Measurements from ENCODE around the gene GDE1.
A peak's percentile ranks its signal among the peaks of the same experiment; 100 is the strongest.

The GDE1 gene

GRCh38 chr16:19513377-19514053 is 8.4 kb downstream of the GDE1 start:
- DNase-seq (ENCODE audit: low read depth) = peak; percentile 85
- H3K4me3 ChIP-seq (ENCODE audit: low read depth, low read length) = peak overlapping the region; percentile 30
- TF ChIP-seq, protein P1, sequence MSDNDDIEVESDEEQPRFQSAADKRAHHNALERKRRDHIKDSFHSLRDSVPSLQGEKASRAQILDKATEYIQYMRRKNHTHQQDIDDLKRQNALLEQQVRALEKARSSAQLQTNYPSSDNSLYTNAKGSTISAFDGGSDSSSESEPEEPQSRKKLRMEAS (IDR thresholded peaks at IDR 0.05; ENCODE audit: low read depth, low read length) = peak; percentile 48; the same call in 1 of the 2 replicates
- TF ChIP-seq, protein P2, sequence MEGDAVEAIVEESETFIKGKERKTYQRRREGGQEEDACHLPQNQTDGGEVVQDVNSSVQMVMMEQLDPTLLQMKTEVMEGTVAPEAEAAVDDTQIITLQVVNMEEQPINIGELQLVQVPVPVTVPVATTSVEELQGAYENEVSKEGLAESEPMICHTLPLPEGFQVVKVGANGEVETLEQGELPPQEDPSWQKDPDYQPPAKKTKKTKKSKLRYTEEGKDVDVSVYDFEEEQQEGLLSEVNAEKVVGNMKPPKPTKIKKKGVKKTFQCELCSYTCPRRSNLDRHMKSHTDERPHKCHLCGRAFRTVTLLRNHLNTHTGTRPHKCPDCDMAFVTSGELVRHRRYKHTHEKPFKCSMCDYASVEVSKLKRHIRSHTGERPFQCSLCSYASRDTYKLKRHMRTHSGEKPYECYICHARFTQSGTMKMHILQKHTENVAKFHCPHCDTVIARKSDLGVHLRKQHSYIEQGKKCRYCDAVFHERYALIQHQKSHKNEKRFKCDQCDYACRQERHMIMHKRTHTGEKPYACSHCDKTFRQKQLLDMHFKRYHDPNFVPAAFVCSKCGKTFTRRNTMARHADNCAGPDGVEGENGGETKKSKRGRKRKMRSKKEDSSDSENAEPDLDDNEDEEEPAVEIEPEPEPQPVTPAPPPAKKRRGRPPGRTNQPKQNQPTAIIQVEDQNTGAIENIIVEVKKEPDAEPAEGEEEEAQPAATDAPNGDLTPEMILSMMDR (IDR thresholded peaks at IDR 0.05; ENCODE audit: low read depth, low read length) = no peak
- TF ChIP-seq MYC (IDR thresholded peaks at IDR 0.05; ENCODE audit: low read depth, low read length) (peak; percentile 44; the same call in 1 of the 2 replicates), POLR2A (IDR thresholded peaks at IDR 0.05; ENCODE audit: extremely low read depth, insufficient read length) (no peak)

GRCh38 chr16:19512297-19512696 is 9.6 kb downstream of the GDE1 start:
- H3K4me3 ChIP-seq (ENCODE audit: low read depth, low read length) = no peak overlapping the region
- no peak for DNase-seq (ENCODE audit: low read depth)
- TF ChIP-seq, protein P2 (IDR thresholded peaks at IDR 0.05; ENCODE audit: low read depth, low read length) = no peak
- TF ChIP-seq MYC (IDR thresholded peaks at IDR 0.05; ENCODE audit: low read depth, low read length) (no peak), POLR2A (IDR thresholded peaks at IDR 0.05; ENCODE audit: extremely low read depth, insufficient read length) (no peak)
- TF ChIP-seq, protein P1 (IDR thresholded peaks at IDR 0.05; ENCODE audit: low read depth, low read length) = no peak

GRCh38 chr16:19507867-19508266 is 14.0 kb downstream of the GDE1 start:
- TF ChIP-seq POLR2A (IDR thresholded peaks at IDR 0.05; ENCODE audit: extremely low read depth, insufficient read length) (no peak), MYC (IDR thresholded peaks at IDR 0.05; ENCODE audit: low read depth, low read length) (no peak)
- TF ChIP-seq, protein P1 (IDR thresholded peaks at IDR 0.05; ENCODE audit: low read depth, low read length) = no peak
- TF ChIP-seq, protein P2 (IDR thresholded peaks at IDR 0.05; ENCODE audit: low read depth, low read length) = no peak
- no peak for DNase-seq (ENCODE audit: low read depth)
- H3K4me3 ChIP-seq (ENCODE audit: low read depth, low read length) = no peak overlapping the region

DNA sequence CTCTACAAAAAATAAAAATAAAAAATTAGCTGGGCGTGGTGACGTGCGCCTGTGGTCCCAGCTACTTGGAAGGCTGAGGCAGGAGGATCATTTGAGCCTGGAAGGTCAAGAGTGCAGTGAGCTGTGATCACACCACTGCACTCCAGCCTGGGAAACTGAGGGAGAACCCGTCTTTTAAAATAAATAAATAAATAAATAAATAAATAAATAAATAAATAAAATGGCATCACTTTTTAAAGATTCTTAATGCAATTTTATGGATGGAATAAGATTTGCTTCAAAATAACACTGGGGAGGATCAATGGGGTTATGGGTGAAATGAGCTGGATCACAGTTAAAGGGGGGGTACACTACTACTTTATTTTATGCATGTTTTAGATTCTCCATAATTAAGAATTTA is 14.9 kb downstream of the GDE1 start:
- TF ChIP-seq POLR2A (IDR thresholded peaks at IDR 0.05; ENCODE audit: extremely low read depth, insufficient read length) = no peak
- TF ChIP-seq MYC (IDR thresholded peaks at IDR 0.05; ENCODE audit: low read depth, low read length) = no peak
- TF ChIP-seq, protein P1 (IDR thresholded peaks at IDR 0.05; ENCODE audit: low read depth, low read length) = no peak
- TF ChIP-seq, protein P2 (IDR thresholded peaks at IDR 0.05; ENCODE audit: low read depth, low read length) = no peak
- H3K4me3 ChIP-seq (ENCODE audit: low read depth, low read length) = no peak overlapping the region
- DNase-seq (ENCODE audit: low read depth) = no peak

DNA sequence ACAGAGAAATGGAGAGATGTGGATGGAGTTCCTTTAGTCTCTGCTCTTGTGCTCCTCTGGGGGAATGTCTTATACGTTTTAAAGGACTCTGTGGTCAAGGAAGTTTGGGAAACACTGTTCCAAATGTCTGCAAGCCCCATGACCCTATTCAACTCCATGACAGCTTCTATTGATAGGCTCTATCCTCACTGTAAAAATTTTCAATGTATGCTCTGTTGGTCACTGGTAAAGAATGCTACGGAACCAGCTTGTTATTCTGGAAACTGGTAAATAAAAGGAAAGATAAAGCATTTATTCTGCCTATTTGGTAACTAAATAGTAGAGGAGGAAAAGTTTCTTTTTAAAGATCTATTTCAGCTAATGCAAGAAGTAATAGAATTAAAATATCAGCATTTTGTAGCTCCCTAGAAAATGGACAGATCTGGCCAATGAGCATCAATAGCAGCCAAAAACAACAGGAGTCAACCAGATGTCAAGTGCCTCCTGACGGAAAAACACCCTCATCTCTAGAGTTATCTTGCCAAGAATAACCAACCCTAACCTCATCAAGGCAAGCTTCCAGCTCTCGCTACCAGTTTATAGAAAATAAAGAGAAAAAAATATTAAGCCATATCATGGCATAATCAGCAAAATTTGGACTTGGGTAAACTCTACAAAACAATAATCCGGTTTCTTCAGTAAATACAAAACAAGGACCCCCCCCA is 16.1 kb downstream of the GDE1 start:
- H3K4me3 ChIP-seq (ENCODE audit: low read depth, low read length) = no peak overlapping the region
- DNase-seq (ENCODE audit: low read depth) = no peak
- TF ChIP-seq MYC (IDR thresholded peaks at IDR 0.05; ENCODE audit: low read depth, low read length) (no peak), POLR2A (IDR thresholded peaks at IDR 0.05; ENCODE audit: extremely low read depth, insufficient read length) (no peak)
- TF ChIP-seq, protein P2 (IDR thresholded peaks at IDR 0.05; ENCODE audit: low read depth, low read length) = no peak
- TF ChIP-seq, protein P1 (IDR thresholded peaks at IDR 0.05; ENCODE audit: low read depth, low read length) = no peak

All from NB4 (cell line).